MM.1S (cell line): ENCODE data around the gene GNG12.

Experiments
- DNase-seq: peaks from one replicate; pipeline ENCODE4 v3.0.0-alpha.2; 2015
- H2AFZ ChIP-seq: fragments of 300-600 bp; sonication (generic); 2 replicates; pipeline ENCODE4 v1.6.0; 2016; ENCODE audit warnings: antibody characterized with exemption, low read length
- H3F3A ChIP-seq: fragments of 300-600 bp; sonication (generic); 2 replicates; pipeline ENCODE4 v1.6.1; 2016; ENCODE audit warnings: mild to moderate bottlenecking, antibody characterized with exemption, low read length, moderate library complexity, mixed read lengths; ENCODE audit not compliant: insufficient read depth
- H3K27ac ChIP-seq: fragments of 300-600 bp; sonication (generic); 2 replicates; pipeline ENCODE4 v1.5.1; 2016; ENCODE audit warnings: mild to moderate bottlenecking, low read length
- H3K27me3 ChIP-seq: fragments of 300-600 bp; sonication (generic); replicated peaks from 2 replicates; pipeline ENCODE4 v1.6.0; 2016; ENCODE audit warnings: low read length; ENCODE audit not compliant: insufficient read depth
- H3K36me3 ChIP-seq: fragments of 300-600 bp; sonication (generic); replicated peaks from 2 replicates; pipeline ENCODE4 v1.6.1; 2016; ENCODE audit warnings: mild to moderate bottlenecking, low read length, mixed read lengths; ENCODE audit not compliant: insufficient read depth
- H3K4me1 ChIP-seq: fragments of 300-600 bp; sonication (generic); 2 replicates; pipeline ENCODE4 v1.6.1; 2016; ENCODE audit warnings: low read length, mixed read lengths
- H3K4me2 ChIP-seq: fragments of 300-600 bp; sonication (generic); 2 replicates; pipeline ENCODE4 v1.6.0; 2016; ENCODE audit warnings: low read depth, low read length
- H3K4me3 ChIP-seq: fragments of 300-600 bp; sonication (generic); 2 replicates; pipeline ENCODE4 v1.5.1; 2016; ENCODE audit warnings: low read length, mixed read lengths
- H3K79me2 ChIP-seq: fragments of 300-600 bp; sonication (generic); 2 replicates; pipeline ENCODE4 v1.6.1; 2016; ENCODE audit warnings: mixed run types, low read length, mixed read lengths
- H3K9ac ChIP-seq: fragments of 300-600 bp; sonication (generic); 2 replicates; pipeline ENCODE4 v1.6.1; 2016; ENCODE audit warnings: low read length, mixed read lengths
- H3K9me2 ChIP-seq: fragments of 300-600 bp; sonication (generic); replicated peaks from 2 replicates; pipeline ENCODE4 v1.6.1; 2016; ENCODE audit warnings: mild to moderate bottlenecking, low read length, mixed read lengths; ENCODE audit not compliant: insufficient read depth
- H3K9me3 ChIP-seq: fragments of 300-600 bp; sonication (generic); replicated peaks from 2 replicates; pipeline ENCODE4 v1.6.1; 2016; ENCODE audit warnings: mild to moderate bottlenecking, low read length, mixed read lengths; ENCODE audit not compliant: insufficient read depth
- H4K20me1 ChIP-seq: fragments of 300-600 bp; sonication (generic); 2 replicates; pipeline ENCODE4 v1.6.1; 2016; ENCODE audit warnings: mild to moderate bottlenecking, low read length, moderate library complexity, mixed read lengths; ENCODE audit not compliant: insufficient read depth
- EZH2 ChIP-seq: fragments of 300-600 bp; sonication (generic); optimal IDR thresholded peaks from 2 replicates; pipeline ENCODE3; 2017; ENCODE audit warnings: low read depth, mild to moderate bottlenecking, antibody characterized with exemption, low read length, mixed read lengths
- EZH2phosphoT487 ChIP-seq: fragments of 300-600 bp; sonication (generic); IDR thresholded peaks from 2 replicates; pipeline ENCODE4 v1.6.1; 2018; ENCODE audit warnings: antibody characterized with exemption, low read length
- TF ChIP-seq, protein P1 (sequence below): fragments of 300-600 bp; sonication (generic); IDR thresholded peaks from 2 replicates; pipeline ENCODE4 v1.5.1; 2016; ENCODE audit warnings: antibody characterized with exemption, low read length, mixed read lengths

The GNG12 gene

DNA sequence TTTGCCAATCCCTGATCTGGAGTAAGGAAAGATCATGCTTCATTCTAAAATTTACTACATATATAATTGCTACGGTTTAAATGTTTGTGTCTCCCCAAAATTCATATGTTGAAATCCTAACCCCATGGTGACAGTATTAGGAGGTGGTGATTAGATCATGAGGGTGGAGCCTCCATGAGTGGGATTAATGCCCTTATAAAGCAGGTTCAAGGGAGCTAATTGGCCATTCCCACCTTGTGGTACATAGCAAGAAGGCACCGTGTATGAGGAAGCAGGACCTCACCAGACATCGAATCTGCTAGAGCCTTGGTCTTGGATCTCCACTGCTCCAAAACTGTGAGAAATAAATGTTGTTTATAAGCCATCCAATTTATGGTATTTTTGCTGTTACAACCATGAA lies 92.7 kb downstream of the GNG12 start:
- Histone ChIP-seq H3K4me3 (no peak overlapping the region), H4K20me1 (no peaks in the 10 kb centered on the region), H3K79me2 (no peaks in the 10 kb centered on the region), H3F3A (peaks cover 8% of the 10 kb centered on the region), H3K9ac (no peak overlapping the region), H3K9me3 (no peaks in the 10 kb centered on the region), H3K9me2 (no peaks in the 10 kb centered on the region), H3K4me1 (peaks cover 31% of the 10 kb centered on the region), H2AFZ (no peak overlapping the region), H3K27me3 (no peaks in the 10 kb centered on the region), H3K4me2 (no peak overlapping the region), H3K36me3 (no peaks in the 10 kb centered on the region), H3K27ac (no peak overlapping the region)
- TF ChIP-seq EZH2phosphoT487: no peak
- no peak for TF ChIP-seq EZH2
- TF ChIP-seq, protein P1, sequence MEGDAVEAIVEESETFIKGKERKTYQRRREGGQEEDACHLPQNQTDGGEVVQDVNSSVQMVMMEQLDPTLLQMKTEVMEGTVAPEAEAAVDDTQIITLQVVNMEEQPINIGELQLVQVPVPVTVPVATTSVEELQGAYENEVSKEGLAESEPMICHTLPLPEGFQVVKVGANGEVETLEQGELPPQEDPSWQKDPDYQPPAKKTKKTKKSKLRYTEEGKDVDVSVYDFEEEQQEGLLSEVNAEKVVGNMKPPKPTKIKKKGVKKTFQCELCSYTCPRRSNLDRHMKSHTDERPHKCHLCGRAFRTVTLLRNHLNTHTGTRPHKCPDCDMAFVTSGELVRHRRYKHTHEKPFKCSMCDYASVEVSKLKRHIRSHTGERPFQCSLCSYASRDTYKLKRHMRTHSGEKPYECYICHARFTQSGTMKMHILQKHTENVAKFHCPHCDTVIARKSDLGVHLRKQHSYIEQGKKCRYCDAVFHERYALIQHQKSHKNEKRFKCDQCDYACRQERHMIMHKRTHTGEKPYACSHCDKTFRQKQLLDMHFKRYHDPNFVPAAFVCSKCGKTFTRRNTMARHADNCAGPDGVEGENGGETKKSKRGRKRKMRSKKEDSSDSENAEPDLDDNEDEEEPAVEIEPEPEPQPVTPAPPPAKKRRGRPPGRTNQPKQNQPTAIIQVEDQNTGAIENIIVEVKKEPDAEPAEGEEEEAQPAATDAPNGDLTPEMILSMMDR: no peak
- DNase-seq: no peak

DNA sequence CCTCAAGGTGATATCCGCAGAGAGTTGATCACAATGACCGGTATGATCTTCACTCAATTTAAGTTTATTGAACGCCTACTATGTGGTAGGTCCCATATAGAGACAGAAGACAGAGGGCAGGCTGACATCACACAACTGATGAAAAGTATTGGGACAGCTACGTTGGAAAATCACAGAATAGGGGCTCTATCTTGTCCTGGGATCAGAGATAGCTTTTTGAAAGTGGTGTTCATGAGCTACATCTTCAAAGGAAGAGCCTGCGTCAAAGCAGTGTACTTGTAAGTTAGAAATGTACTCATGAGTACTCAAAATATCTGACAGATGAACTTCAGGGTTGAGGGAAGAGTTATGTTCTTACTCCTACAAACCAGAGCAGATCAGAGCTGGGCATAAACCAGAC lies 93.9 kb downstream of the GNG12 start:
- H3K79me2 ChIP-seq: no peaks in the 10 kb centered on the region

DNA sequence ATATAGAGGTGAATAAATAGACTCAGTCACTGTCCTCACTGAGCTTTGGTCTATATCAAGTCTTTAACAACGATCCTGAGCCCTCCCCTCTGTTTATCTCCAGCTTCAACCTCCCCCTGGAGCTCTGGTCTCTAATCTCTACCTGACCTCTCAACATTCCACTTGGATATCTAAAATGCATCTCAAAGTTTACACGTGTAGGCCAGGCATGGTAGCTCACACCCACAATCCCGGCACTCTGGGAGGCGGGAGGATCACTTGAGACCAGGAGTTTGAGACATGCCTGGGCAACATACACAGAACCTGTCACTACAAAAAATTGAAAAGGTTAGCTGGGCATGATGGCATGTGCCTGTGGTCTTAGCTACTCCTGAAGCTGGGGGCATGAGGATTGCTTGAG lies 94.9 kb downstream of the GNG12 start:
- Histone ChIP-seq H4K20me1 (no peaks in the 10 kb centered on the region), H2AFZ (no peak overlapping the region), H3F3A (peaks cover 8% of the 10 kb centered on the region), H3K4me3 (no peak overlapping the region), H3K9ac (no peak overlapping the region), H3K27ac (no peak overlapping the region), H3K4me1 (peaks cover 25% of the 10 kb centered on the region), H3K4me2 (no peak overlapping the region), H3K27me3 (no peaks in the 10 kb centered on the region), H3K36me3 (no peaks in the 10 kb centered on the region), H3K9me2 (no peaks in the 10 kb centered on the region), H3K9me3 (no peaks in the 10 kb centered on the region), H3K79me2 (no peaks in the 10 kb centered on the region)
- TF ChIP-seq EZH2phosphoT487 (no peak), EZH2 (no peak)
- TF ChIP-seq, protein P1: no peak
- DNase-seq: no peak

More for the DNA sequence above, 93.9 kb downstream of the GNG12 start:
- Histone ChIP-seq H3K9me3 (no peaks in the 10 kb centered on the region), H3K36me3 (no peaks in the 10 kb centered on the region), H3K9ac (no peak overlapping the region), H3K4me3 (no peak overlapping the region), H3F3A (peaks cover 8% of the 10 kb centered on the region), H4K20me1 (no peaks in the 10 kb centered on the region), H3K4me1 (peaks cover 31% of the 10 kb centered on the region), H3K27me3 (no peaks in the 10 kb centered on the region), H3K4me2 (no peak overlapping the region), H3K27ac (no peak overlapping the region), H2AFZ (no peak overlapping the region), H3K9me2 (no peaks in the 10 kb centered on the region)
- no peak for DNase-seq
- TF ChIP-seq, protein P1: no peak
- no peak for TF ChIP-seq EZH2phosphoT487
- TF ChIP-seq EZH2: no peak
